CD14-positive monocyte (primary cell): ENCODE measurements around the gene C2CD2. TPM values are rescaled to one million over a fixed set of nuclear protein-coding genes. Genes with fewer than 3 reads are reported as not detected.

Source experiments
- DNase-seq, 3 donors: peaks; one replicate each; pipeline ENCODE4 v3.0.0-alpha.2; 2011 to 2022
- H2AFZ ChIP-seq: 2 replicates; pipeline ENCODE4 v1.6.0; 2012; ENCODE audit warnings: mild to moderate bottlenecking, low read depth, low read length, inconsistent platforms; ENCODE audit not compliant: insufficient read depth, poor library complexity, severe bottlenecking
- H3K27ac ChIP-seq, 2 donors: 1 replicate in 1 of 2; 2 replicates in 1 of 2; pipeline ENCODE4 v1.5.1; 2012 to 2013; ENCODE audit warnings: low read length in 2 of 2, control low read depth in 1 of 2, inconsistent platforms in 1 of 2, low read depth in 1 of 2, mild to moderate bottlenecking in 1 of 2
- H3K27me3 ChIP-seq, 2 donors: one replicate each; pipeline versions ENCODE4 v1.6.0 to v1.6.1; 2011 to 2013; ENCODE audit warnings: low read length in 2 of 2; ENCODE audit not compliant: control insufficient read depth in 2 of 2, insufficient read depth in 2 of 2
- H3K36me3 ChIP-seq, 2 donors: replicated peaks in 1 of 2; 1 replicate in 1 of 2; 2 replicates in 1 of 2; pipeline versions ENCODE4 v1.5.1 to v1.6.1; 2012 to 2013; ENCODE audit warnings: low read length in 2 of 2, control low read depth in 1 of 2, inconsistent platforms in 1 of 2, mild to moderate bottlenecking in 1 of 2; ENCODE audit not compliant: insufficient read depth in 2 of 2, control insufficient read depth in 1 of 2
- H3K4me1 ChIP-seq, 2 donors: 1 replicate in 1 of 2; 2 replicates in 1 of 2; pipeline versions ENCODE4 v1.5.1 to v1.6.1; 2012 to 2013; ENCODE audit warnings: low read length in 2 of 2, control low read depth in 1 of 2, inconsistent platforms in 1 of 2, mild to moderate bottlenecking in 1 of 2, moderate library complexity in 1 of 2; ENCODE audit not compliant: insufficient read depth in 2 of 2, control insufficient read depth in 1 of 2
- H3K4me2 ChIP-seq: replicated peaks from 2 replicates; pipeline ENCODE3; 2012; ENCODE audit warnings: low read length, moderate library complexity, mild to moderate bottlenecking; ENCODE audit not compliant: poor library complexity, severe bottlenecking; ENCODE audit errors: extremely low read depth
- H3K4me3 ChIP-seq, 3 experiments: fragments of 200-600 bp in 1 of 3; sonication (generic) in 1 of 3; replicated peaks in 1 of 3; 1 replicate in 2 of 3; 2 replicates in 1 of 3; pipeline ENCODE4 v1.5.1; 2011 to 2013; ENCODE audit warnings: low read length in 3 of 3, mild to moderate bottlenecking in 3 of 3, control low read depth in 2 of 3, low read depth in 2 of 3, inconsistent platforms in 1 of 3, moderate library complexity in 1 of 3
- H3K79me2 ChIP-seq: 2 replicates; pipeline ENCODE4 v1.6.0; 2012; ENCODE audit warnings: mild to moderate bottlenecking, control low read depth, inconsistent platforms, low read length, moderate library complexity; ENCODE audit not compliant: insufficient read depth
- H3K9ac ChIP-seq: 2 replicates; pipeline ENCODE4 v1.6.0; 2017; ENCODE audit warnings: low read length, mild to moderate bottlenecking; ENCODE audit not compliant: insufficient read depth, poor library complexity, severe bottlenecking
- H3K9me3 ChIP-seq, 2 donors: replicated peaks in 1 of 2; 1 replicate in 1 of 2; 2 replicates in 1 of 2; pipeline versions ENCODE4 v1.5.1 to v1.6.1; 2012 to 2013; ENCODE audit warnings: low read length in 2 of 2, control low read depth in 1 of 2; ENCODE audit not compliant: control insufficient read depth in 1 of 2, insufficient read depth in 1 of 2
- H4K20me1 ChIP-seq: 2 replicates; pipeline ENCODE4 v1.6.0; 2012; ENCODE audit warnings: mild to moderate bottlenecking, low read length, control low read depth, moderate library complexity; ENCODE audit not compliant: insufficient read depth
- H3K27ac Mint-ChIP-seq, 7 donors: one replicate each; pipeline ENCODE4 v1.8.0; 2020; ENCODE audit warnings: mild to moderate bottlenecking in 7 of 7, mixed read lengths in 7 of 7, moderate library complexity in 6 of 7, inconsistent platforms in 2 of 7
- H3K27me3 Mint-ChIP-seq, 3 donors: one replicate each; pipeline ENCODE4 v1.8.0; 2021 to 2022; ENCODE audit warnings: low read depth in 3 of 3, mild to moderate bottlenecking in 3 of 3, mixed read lengths in 3 of 3, moderate library complexity in 3 of 3, inconsistent platforms in 1 of 3
- H3K36me3 Mint-ChIP-seq, 2 donors: one replicate each; pipeline ENCODE4 v1.8.0; 2020; ENCODE audit warnings: mixed read lengths in 2 of 2, inconsistent platforms in 1 of 2, mild to moderate bottlenecking in 1 of 2
- H3K4me1 Mint-ChIP-seq: one replicate; pipeline ENCODE4 v1.8.0; 2020; ENCODE audit warnings: mild to moderate bottlenecking, mixed read lengths
- H3K4me3 Mint-ChIP-seq, 2 donors: one replicate each; pipeline ENCODE4 v1.8.0; 2020; ENCODE audit warnings: mild to moderate bottlenecking in 2 of 2, mixed read lengths in 2 of 2, moderate library complexity in 1 of 2
- H3K9me3 Mint-ChIP-seq, 7 donors: one replicate each; pipeline ENCODE4 v1.8.0; 2020 to 2022; ENCODE audit warnings: mixed read lengths in 7 of 7, mild to moderate bottlenecking in 6 of 7, moderate library complexity in 6 of 7, inconsistent platforms in 2 of 7
- WGBS: methylation state at CpG from one replicate; pipeline ENCODE4 v1.1.5; 2013; ENCODE audit warnings: missing lambda C conversion rate; ENCODE audit not compliant: insufficient coverage; 5-methylcytosine and 5-hydroxymethylcytosine counted together
- intact Hi-C, 2 donors: fragments of 100-400 bp; cut with micrococcal nuclease; formaldehyde crosslinking; loops; one replicate each; pipeline versions ENCODE4 v1.15.0 to v1.15.1; 2023
- polyA plus RNA-seq, 3 donors: library from polyadenylated mRNA; depleted of rRNA in 1 of 3; unstranded in 2 of 3; stranded (reverse) in 1 of 3; fragments of 300-500 nt in 2 of 3; fragments of >200 nt in 1 of 3; fragmentation: Illumina TruSeq in 2 of 3; gene quantifications; 1 replicate in 2 of 3; 2 replicates in 1 of 3; pipeline ENCODE4 v1.2.3, GENCODE V29; 2012 to 2021
- TF ChIP-seq, protein P1 (sequence below): fragments of 200-600 bp; IDR thresholded peaks from one replicate; pipeline ENCODE4 v1.8.0; 2022; ENCODE audit warnings: antibody characterized with exemption, mild to moderate bottlenecking

Gene C2CD2
- polyA plus RNA-seq, 3 donors = 1.4 to 17.0 (median 3.8) TPM

DNA sequence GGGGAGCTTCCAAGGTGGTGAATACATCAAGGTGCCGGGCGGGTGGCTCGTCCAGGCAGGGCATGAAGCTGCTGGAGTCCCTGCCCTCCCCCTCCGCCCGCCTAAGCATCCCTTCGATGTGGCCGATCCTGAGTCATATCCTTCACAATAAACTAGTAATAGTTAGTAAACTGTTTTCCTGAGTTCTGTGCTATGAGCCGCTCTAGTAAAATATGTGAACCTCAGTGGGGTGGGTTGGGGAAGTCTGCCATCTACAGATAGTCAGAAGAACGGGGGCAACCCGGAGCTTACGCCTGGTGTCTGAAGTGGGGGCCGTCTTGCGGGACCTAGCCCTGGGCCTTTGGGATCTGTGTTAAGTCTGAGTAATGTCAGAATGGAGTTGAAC lies 21.6 kb downstream of the C2CD2 start:
- Mint-ChIP-seq H3K4me1 (peaks cover 58% of the 10 kb centered on the region), H3K27ac (peak overlapping the region in 3 of 7 donors; percentile 9 to 50 (median 25)), H3K9me3 (peaks cover 0 to 2% (median 0%) of the 10 kb centered on the region in 7 donors), H3K27me3 (peaks cover 7 to 10% (median 8%) of the 10 kb centered on the region in 3 donors), H3K4me3 (no peak overlapping the region), H3K36me3 (peaks cover 0 to 1% of the 10 kb centered on the region in 2 donors)
- intact Hi-C loops = loop anchor here in 1 of 2 donors (5.0 to 10.0 kb wide), 2 partner anchors 55 to 73 kb away; partner anchors contain the start of gene PRDM15
- TF ChIP-seq, protein P1, sequence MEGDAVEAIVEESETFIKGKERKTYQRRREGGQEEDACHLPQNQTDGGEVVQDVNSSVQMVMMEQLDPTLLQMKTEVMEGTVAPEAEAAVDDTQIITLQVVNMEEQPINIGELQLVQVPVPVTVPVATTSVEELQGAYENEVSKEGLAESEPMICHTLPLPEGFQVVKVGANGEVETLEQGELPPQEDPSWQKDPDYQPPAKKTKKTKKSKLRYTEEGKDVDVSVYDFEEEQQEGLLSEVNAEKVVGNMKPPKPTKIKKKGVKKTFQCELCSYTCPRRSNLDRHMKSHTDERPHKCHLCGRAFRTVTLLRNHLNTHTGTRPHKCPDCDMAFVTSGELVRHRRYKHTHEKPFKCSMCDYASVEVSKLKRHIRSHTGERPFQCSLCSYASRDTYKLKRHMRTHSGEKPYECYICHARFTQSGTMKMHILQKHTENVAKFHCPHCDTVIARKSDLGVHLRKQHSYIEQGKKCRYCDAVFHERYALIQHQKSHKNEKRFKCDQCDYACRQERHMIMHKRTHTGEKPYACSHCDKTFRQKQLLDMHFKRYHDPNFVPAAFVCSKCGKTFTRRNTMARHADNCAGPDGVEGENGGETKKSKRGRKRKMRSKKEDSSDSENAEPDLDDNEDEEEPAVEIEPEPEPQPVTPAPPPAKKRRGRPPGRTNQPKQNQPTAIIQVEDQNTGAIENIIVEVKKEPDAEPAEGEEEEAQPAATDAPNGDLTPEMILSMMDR = peak; percentile 27
- no peak overlapping the region for H3K4me3 ChIP-seq
- no peaks in the 10 kb centered on the region for H3K36me3 ChIP-seq
- H3K4me2 ChIP-seq = no peak overlapping the region
- peak in 1 of 3 donors; percentile 34 for DNase-seq
- H3K27me3 ChIP-seq = no peaks in the 10 kb centered on the region
- H3K79me2 ChIP-seq = no peaks in the 10 kb centered on the region
- no peak overlapping the region for H3K27ac ChIP-seq
- no peaks in the 10 kb centered on the region for H3K9me3 ChIP-seq
- H2AFZ ChIP-seq = no peak overlapping the region
- peaks cover 3% of the 10 kb centered on the region for H4K20me1 ChIP-seq
- H3K4me1 ChIP-seq = peaks cover 51% of the 10 kb centered on the region in 2 donors
- 40% methylated on average over 3 of the region's 13 CpGs for WGBS
- no peak overlapping the region for H3K9ac ChIP-seq

DNA sequence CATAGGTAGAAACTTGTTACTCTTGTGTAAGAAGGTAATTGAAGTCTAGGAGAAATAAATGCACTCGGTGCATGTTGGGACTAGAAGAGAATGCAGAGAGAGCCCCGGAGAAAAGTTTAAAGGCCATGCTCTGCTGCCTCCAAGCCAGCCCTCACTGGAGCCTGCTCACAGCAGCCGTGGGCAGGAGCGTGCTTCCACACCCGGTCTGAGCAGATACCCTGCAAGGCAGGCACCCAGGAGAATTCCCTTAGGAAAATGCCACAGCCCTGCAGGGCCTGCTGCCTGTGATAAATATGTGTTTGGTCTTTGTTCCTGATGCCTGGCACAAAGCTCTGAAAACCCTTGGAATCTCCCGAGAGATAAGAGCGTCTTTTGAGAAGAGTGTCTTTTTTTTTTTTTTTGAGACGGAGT lies 22.8 kb downstream of the C2CD2 start:
- Mint-ChIP-seq H3K9me3 (peaks cover 0 to 2% (median 0%) of the 10 kb centered on the region in 7 donors), H3K4me1 (peaks cover 67% of the 10 kb centered on the region), H3K27me3 (peaks cover 7 to 10% (median 8%) of the 10 kb centered on the region in 3 donors), H3K36me3 (peaks cover 0 to 1% of the 10 kb centered on the region in 2 donors), H3K27ac (no peak overlapping the region), H3K4me3 (no peak overlapping the region)
- Histone ChIP-seq H3K27ac (no peak overlapping the region), H3K36me3 (no peaks in the 10 kb centered on the region), H3K79me2 (peaks cover 1% of the 10 kb centered on the region), H3K9me3 (no peaks in the 10 kb centered on the region), H2AFZ (no peak overlapping the region), H3K4me2 (no peak overlapping the region), H3K9ac (no peak overlapping the region), H3K27me3 (no peaks in the 10 kb centered on the region), H4K20me1 (peaks cover 3% of the 10 kb centered on the region), H3K4me3 (no peak overlapping the region), H3K4me1 (peaks cover 59 to 60% of the 10 kb centered on the region in 2 donors)
- intact Hi-C loops = loop anchor here in 1 of 2 donors (5.0 to 10.0 kb wide), 2 partner anchors 54 to 74 kb away; partner anchors contain the start of gene PRDM15
- no peak for DNase-seq
- 85% methylated on average over 5 of the region's 8 CpGs for WGBS
- TF ChIP-seq, protein P1 = no peak
